ENCODE measurements around the gene BMAL1.
A peak's percentile ranks its signal among the peaks of the same experiment; 100 is the strongest.

Gene BMAL1

DNA sequence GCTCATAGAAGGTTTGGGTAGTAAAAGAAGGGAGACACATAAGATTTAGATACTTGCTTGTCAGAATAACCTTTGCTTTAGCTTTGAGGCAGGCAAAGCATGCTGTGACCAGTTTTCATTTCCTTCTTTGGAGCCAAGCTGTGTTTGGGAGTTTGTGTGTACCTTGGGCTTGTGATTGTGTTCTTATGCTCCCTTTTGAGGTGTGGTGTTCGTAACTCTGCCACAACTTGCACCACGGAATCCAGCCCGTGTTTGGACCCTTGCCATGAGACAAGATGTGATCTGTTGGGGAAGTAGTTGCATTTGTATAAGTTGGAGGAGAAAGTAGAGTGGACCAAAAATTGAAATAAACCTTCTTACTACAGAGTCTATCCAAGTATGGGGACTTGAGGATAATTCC, 34.0 kb downstream of the BMAL1 start:
- DNase-seq (ENCODE audit: low read depth), result no peak
- no peak overlapping the region for H3K4me3 ChIP-seq (replicated peaks; ENCODE audit: low read depth, low read length)
- TF ChIP-seq, protein P1, sequence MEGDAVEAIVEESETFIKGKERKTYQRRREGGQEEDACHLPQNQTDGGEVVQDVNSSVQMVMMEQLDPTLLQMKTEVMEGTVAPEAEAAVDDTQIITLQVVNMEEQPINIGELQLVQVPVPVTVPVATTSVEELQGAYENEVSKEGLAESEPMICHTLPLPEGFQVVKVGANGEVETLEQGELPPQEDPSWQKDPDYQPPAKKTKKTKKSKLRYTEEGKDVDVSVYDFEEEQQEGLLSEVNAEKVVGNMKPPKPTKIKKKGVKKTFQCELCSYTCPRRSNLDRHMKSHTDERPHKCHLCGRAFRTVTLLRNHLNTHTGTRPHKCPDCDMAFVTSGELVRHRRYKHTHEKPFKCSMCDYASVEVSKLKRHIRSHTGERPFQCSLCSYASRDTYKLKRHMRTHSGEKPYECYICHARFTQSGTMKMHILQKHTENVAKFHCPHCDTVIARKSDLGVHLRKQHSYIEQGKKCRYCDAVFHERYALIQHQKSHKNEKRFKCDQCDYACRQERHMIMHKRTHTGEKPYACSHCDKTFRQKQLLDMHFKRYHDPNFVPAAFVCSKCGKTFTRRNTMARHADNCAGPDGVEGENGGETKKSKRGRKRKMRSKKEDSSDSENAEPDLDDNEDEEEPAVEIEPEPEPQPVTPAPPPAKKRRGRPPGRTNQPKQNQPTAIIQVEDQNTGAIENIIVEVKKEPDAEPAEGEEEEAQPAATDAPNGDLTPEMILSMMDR (IDR thresholded peaks at IDR 0.05; ENCODE audit: low read length, missing control alignments), result no peak

DNA sequence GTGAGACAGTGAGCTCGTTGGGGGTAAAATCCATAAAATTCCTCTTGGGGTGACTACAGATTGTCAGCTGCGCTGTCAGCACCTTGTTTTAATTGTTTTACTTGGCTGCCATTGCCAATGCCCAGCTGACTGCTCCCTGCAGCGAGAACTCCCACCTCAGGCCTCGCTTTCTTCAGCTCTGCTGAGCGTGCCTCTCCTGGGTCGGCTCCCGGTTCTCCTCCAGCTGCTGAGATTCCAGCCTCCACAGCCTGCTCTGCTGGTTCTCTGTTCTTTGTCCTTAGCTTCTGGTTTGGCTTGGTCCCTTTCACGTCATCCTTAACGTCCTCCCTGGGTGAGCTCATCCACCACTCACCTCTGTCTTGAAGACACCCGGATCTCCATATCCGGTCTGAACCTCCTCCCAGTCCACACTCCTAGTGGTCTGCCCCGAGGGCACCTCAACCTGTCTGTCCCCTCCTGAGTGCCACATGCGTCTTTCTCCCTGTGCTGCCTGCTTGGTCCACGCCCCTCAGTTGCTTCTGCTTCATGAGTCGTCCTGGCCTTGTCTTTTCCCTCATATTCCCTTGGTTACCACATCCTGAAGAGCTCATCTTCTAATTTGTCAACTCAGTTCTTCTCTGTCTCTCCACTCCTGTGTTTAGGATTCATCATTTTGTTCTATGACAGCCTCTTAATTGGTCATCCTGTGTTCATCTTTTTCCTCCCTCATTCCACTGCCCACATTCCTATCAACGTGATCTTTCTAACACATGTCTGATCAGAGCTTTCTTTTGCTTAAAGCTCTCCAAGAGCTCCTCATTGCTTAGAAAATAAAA, 35.6 kb downstream of the BMAL1 start:
- TF ChIP-seq, protein P1 (IDR thresholded peaks at IDR 0.05; ENCODE audit: low read length, missing control alignments), result no peak
- no peak for DNase-seq (ENCODE audit: low read depth)
- no peak overlapping the region for H3K4me3 ChIP-seq (replicated peaks; ENCODE audit: low read depth, low read length)

DNA sequence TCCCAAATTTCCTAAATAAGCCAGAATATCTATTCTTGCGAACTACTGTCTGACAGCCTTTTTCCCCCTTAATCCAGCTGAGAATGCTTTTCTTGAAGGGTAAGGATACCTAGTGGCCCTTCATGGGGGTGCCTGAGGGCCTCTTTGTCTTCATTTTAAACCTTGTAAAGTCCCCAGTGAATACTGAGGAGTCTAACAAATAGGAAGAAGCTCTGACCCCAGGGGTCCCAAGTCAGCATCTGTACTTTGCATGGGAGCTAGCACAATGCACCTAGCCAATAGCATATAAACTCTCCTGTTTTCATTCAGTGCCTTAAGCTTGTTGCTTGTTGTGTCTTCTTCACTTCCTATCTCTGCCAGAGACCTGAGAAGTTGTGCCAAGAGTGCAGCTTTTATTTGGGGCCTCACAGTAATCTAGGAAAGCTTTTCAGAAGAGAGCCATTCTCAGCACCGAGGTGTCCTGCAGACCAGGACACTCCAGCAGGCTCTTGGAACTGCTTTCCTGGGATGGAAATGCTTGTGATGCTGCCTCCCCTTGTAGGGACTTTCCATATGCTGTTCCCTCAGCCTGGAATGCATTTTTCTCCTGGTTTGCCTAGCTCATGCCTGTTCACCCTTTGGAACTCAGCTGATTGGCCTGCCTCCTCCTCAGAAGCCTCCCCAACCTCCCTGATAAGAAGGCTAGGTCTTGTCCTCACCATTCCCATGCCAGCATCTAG, 37.2 kb downstream of the BMAL1 start:
- DNase-seq (ENCODE audit: low read depth), result no peak
- no peak overlapping the region for H3K4me3 ChIP-seq (replicated peaks; ENCODE audit: low read depth, low read length)
- TF ChIP-seq, protein P1 (IDR thresholded peaks at IDR 0.05; ENCODE audit: low read length, missing control alignments), result no peak

DNA sequence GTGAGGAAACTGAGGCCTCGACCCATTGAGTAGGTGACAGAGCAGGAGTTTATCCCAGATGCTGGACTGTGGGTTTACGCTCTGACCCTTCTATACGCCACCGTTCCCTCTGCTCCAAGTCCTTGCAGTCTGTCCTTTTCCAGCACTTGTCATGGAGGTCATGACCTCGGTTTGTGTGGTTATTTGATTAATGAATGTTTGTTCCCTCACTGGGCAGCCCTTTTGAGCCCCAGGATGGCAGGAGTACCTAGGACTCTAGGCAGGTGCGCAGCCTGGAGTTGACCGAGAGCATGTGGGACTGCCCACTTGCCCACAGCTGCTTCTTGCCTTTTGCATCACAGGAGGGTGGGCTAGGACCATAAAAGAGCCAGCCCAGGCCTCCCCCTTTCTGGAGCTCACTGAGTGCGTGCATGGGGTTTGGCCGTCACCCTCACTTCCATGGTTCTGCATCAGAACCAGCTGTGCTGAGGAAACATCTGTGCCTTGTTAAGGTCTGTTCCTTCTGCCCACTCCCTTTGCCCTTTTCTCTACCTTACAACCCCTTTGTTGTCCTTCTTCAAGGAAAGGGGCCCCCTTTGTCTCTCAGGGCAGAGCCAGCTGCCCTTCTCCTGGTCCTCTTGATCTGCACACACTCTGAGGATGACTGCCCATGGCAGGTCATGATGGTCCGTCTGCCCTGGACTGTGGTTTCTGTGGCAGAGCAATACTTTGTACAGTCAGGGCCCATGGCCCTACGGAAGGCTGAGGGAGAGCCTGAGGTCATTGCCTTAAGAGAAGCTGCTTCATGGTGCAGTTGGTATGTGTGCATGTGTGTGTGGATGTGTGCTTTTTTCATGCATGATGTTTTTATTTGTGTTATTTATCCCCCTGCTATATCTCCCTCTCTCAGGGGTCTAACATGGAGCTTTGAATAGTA, 38.2 kb downstream of the BMAL1 start:
- DNase-seq (ENCODE audit: low read depth), result no peak
- TF ChIP-seq, protein P1 (IDR thresholded peaks at IDR 0.05; ENCODE audit: low read length, missing control alignments), result no peak
- no peak overlapping the region for H3K4me3 ChIP-seq (replicated peaks; ENCODE audit: low read depth, low read length)

DNA sequence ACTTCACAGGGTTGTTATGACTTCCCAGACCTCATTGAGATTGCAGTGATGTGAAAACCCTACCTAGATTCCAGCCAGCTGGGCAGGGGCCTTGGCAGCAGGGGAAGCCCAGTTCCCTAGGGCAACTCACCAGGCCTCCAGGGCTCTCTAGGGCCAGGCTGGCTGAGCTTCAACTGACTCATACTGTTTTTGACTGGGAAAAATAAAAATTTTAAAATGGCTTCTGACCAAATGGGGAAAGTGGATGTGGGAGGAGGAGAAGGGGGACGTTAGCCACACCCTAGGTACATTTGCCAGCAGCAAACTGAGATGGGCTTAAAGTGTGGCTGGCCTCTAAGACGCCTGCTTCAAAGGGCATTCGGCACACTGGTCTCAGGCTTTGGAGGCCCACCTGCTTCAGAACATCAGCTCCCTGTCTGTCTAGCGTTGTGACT, 39.0 kb downstream of the BMAL1 start:
- peak; percentile 72 for DNase-seq (ENCODE audit: low read depth)
- TF ChIP-seq, protein P1 (IDR thresholded peaks at IDR 0.05; ENCODE audit: low read length, missing control alignments), result no peak
- H3K4me3 ChIP-seq (replicated peaks; ENCODE audit: low read depth, low read length), result no peak overlapping the region

DNA sequence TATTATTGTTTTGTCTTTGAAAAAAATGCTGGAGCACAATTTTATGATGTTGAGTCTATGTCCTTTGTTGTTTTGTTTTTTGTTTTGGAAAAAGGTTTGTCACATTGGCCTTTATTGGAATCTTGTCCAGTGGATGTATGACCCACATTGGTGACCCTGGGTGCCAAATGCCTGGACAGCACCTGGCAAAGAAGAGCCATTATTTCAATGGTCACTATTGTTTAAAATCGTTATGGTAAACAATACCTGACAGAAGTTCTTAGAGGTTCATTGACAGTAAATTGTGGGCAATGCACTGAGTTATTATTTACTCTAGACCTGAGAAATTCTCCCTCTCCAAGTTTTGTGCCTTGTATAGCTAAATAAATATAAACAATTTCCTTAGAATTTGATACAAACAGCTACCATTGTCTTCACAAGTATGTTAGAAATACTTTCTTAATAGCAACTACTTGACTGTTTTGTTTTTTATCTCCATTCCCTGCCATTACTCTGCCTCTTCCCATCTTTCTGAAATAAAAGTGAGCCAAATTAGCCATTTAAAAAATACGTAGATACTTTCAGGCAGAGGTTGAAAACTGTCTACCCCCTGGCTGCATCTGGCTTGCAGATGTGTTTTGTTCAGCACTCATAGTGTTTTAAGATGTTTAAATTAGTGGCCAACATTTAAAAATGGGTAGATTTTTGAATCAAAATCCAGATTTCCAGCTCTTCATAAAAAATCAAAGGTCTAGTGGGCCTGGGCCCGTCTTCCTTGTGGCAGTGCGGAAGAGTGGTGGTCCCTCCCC, 39.9 kb downstream of the BMAL1 start:
- TF ChIP-seq, protein P1 (IDR thresholded peaks at IDR 0.05; ENCODE audit: low read length, missing control alignments), result no peak
- no peak for DNase-seq (ENCODE audit: low read depth)
- H3K4me3 ChIP-seq (replicated peaks; ENCODE audit: low read depth, low read length), result no peak overlapping the region
